H1 (cell line): ENCODE data around the gene VAX1. TPM values are rescaled to one million over a fixed set of nuclear protein-coding genes. Genes with fewer than 3 reads are reported as not detected.

Source experiments
- microRNA-seq, 2 experiments: library from miRNA; unstranded; fragments of <30 nt; microRNA quantifications; one replicate each; pipeline versions ENCODE4 to v1.2.0, GENCODE V29; 2016 to 2020; ENCODE audit warnings: borderline microRNAs expressed in 2 of 2, borderline number of aligned reads in 2 of 2, borderline replicate concordance in 1 of 2
- polyA plus RNA-seq, 7 experiments: library from polyadenylated mRNA; depleted of rRNA in 3 of 7; stranded (reverse) in 5 of 7; unstranded in 2 of 7; fragments of >200 nt in 5 of 7; fragments of 200-250 nt in 2 of 7; gene quantifications; 1 replicate in 5 of 7; 2 replicates in 1 of 7; 4 replicates in 1 of 7; pipeline versions ENCODE4 v1.2.1 to v1.2.3, GENCODE V29; 2011 to 2013; ENCODE audit warnings: missing spikeins in 2 of 7, mixed read lengths in 2 of 7
- small RNA-seq: library from polyadenylated mRNA; stranded (forward); fragments of <200 nt; extraction: miRNeasy Mini kit (QIAGEN cat#:217004); gene quantifications from one replicate; pipeline ENCODE3, GENCODE V24; 2013; ENCODE audit not compliant: insufficient read depth
- total RNA-seq: library from RNA; stranded (reverse); fragmentation: NEBNext Ultra II Directional; extraction: Animal tissue kit (Norgen Biotek cat#: 25700); gene quantifications from 2 replicates; pipeline ENCODE4 v1.2.1, GENCODE V29; 2021

VAX1 gene
- total and polyA plus RNA-seq, 2 of the 8 experiments (the other 6 are each of a cell fraction or from before 2014, with no cell fraction given): not detected

Small RNA genes lying within 50 kb of the gene (microRNA-seq; reads per million reads assigned to microRNA genes)
- 0.41 to 0.92 reads per million in 2 experiments for gene MIR3663

Small RNA genes lying within 50 kb of the gene (small RNA-seq; reads per million reads assigned to genes)
- gene MIR3663: 2.2 reads per million, percentile 22 among the genes with 10 or more reads in this experiment

Other genes with a start within 250 kb of the VAX1 start
- gene SHTN1, start 133.1 kb downstream of the VAX1 start, total RNA-seq: 12.7 and 13.9 TPM in 2 replicates
- 1.7 and 3.3 TPM in 2 replicates for gene SHTN1, start 133.1 kb downstream of the VAX1 start, polyA plus RNA-seq (2011; rRNA removed)
- not detected in 2 replicates for gene KCNK18, start 59.2 kb upstream of the VAX1 start, total RNA-seq
- not detected in 2 replicates for gene KCNK18, start 59.2 kb upstream of the VAX1 start, polyA plus RNA-seq (2011; rRNA removed)
- 6.7 and 7.0 TPM in 2 replicates for gene SLC18A2, start 102.8 kb upstream of the VAX1 start, total RNA-seq
- 5.2 and 6.5 TPM in 2 replicates for gene SLC18A2, start 102.8 kb upstream of the VAX1 start, polyA plus RNA-seq (2011; rRNA removed)
- 48.8 and 50.1 TPM in 2 replicates for gene PDZD8, start 237.2 kb upstream of the VAX1 start, total RNA-seq
- gene PDZD8, start 237.2 kb upstream of the VAX1 start, polyA plus RNA-seq (2011; rRNA removed): 6.7 and 10.9 TPM in 2 replicates